Fibroblast of lung (primary cell): Measurements from ENCODE around the gene TNFAIP8L3. TPM values are rescaled to one million over a fixed set of nuclear protein-coding genes. Genes with fewer than 3 reads are reported as not detected.
"Not testable (repeated sequence)": the region's sequence is repeated elsewhere in the genome, so short reads cannot be mapped to it uniquely, and the experiment has no call there.

Experiments used
- DNase-seq, 2 donors: peaks; one replicate each; pipeline versions ENCODE4 v3.0.0 to v3.0.0-alpha.2; 2010; ENCODE audit warnings: low read depth in 2 of 2
- H2AFZ ChIP-seq: 2 replicates; pipeline ENCODE4 v1.5.1; 2012; ENCODE audit warnings: low read length, control low read depth, inconsistent platforms
- H3K27ac ChIP-seq: 2 replicates; pipeline ENCODE4 v1.5.1; 2011; ENCODE audit warnings: low read length, control low read depth; ENCODE audit not compliant: insufficient read depth
- H3K27me3 ChIP-seq: 2 replicates; pipeline ENCODE4 v1.5.1; 2011; ENCODE audit warnings: mild to moderate bottlenecking, low read length; ENCODE audit not compliant: control insufficient read depth, insufficient read depth
- H3K36me3 ChIP-seq: 2 replicates; pipeline ENCODE4 v1.5.1; 2011; ENCODE audit warnings: low read length; ENCODE audit not compliant: control insufficient read depth, insufficient read depth
- H3K4me1 ChIP-seq: 2 replicates; pipeline ENCODE4 v1.5.1; 2011; ENCODE audit warnings: low read length; ENCODE audit not compliant: control insufficient read depth, insufficient read depth; ENCODE audit errors: extremely low read depth
- H3K4me2 ChIP-seq: 2 replicates; pipeline ENCODE4 v1.5.1; 2011; ENCODE audit warnings: low read length, control low read depth; ENCODE audit not compliant: insufficient read depth; ENCODE audit errors: extremely low read depth
- H3K4me3 ChIP-seq, 4 experiments: fragments of 200-600 bp in 1 of 4; sonication (generic) in 1 of 4; replicated peaks in 1 of 4; 2 replicates each; pipeline ENCODE4 v1.5.1; 2011 to 2016; ENCODE audit warnings: low read length in 4 of 4, low read depth in 3 of 4, mild to moderate bottlenecking in 3 of 4, control low read depth in 2 of 4, inconsistent platforms in 1 of 4, mixed read lengths in 1 of 4; ENCODE audit not compliant: insufficient read depth in 1 of 4; ENCODE audit errors: control extremely low read depth in 1 of 4
- H3K79me2 ChIP-seq: 2 replicates; pipeline ENCODE4 v1.5.1; 2012; ENCODE audit warnings: mild to moderate bottlenecking, low read length, inconsistent platforms; ENCODE audit not compliant: control insufficient read depth, insufficient read depth
- H3K9ac ChIP-seq: 2 replicates; pipeline ENCODE4 v1.5.1; 2011; ENCODE audit warnings: mild to moderate bottlenecking, low read length, control low read depth; ENCODE audit not compliant: insufficient read depth
- H3K9me3 ChIP-seq: 2 replicates; pipeline ENCODE4 v1.5.1; 2012; ENCODE audit warnings: low read depth, low read length; ENCODE audit not compliant: control insufficient read depth, insufficient read depth
- H4K20me1 ChIP-seq: 2 replicates; pipeline ENCODE4 v1.5.1; 2011; ENCODE audit warnings: low read length; ENCODE audit not compliant: control insufficient read depth, insufficient read depth; ENCODE audit errors: extremely low read depth
- EZH2 ChIP-seq: IDR thresholded peaks from 2 replicates; pipeline ENCODE4 v1.5.1; 2012; ENCODE audit warnings: low read length, control low read depth, mild to moderate bottlenecking; ENCODE audit errors: missing control alignments
- polyA plus RNA-seq, 2 donors: library from polyadenylated mRNA; depleted of rRNA in 1 of 2; stranded (reverse) in 1 of 2; unstranded in 1 of 2; fragments of >200 nt; gene quantifications; 2 replicates each; pipeline ENCODE4 v1.2.1, GENCODE V29; 2011 to 2012; ENCODE audit warnings: missing spikeins in 1 of 2
- total RNA-seq: library from RNA; depleted of rRNA; stranded (reverse); fragments of >200 nt; gene quantifications from 2 replicates; pipeline ENCODE4 v1.2.1, GENCODE V29; 2014
- TF ChIP-seq, protein P1 (sequence below), 2 donors: IDR thresholded peaks in 1 of 2; conservative IDR thresholded peaks in 1 of 2; 1 replicate in 1 of 2; 2 replicates in 1 of 2; pipeline ENCODE4 v1.5.1; 2011 to 2012; ENCODE audit warnings: low read length in 2 of 2, control low read depth in 1 of 2, inconsistent platforms in 1 of 2, low read depth in 1 of 2, mild to moderate bottlenecking in 1 of 2

The TNFAIP8L3 gene
- total and polyA plus RNA-seq, 2 donors (not counting 1 experiment from before 2014, with no cell fraction given), result 0.57 to 10.7 TPM

DNA sequence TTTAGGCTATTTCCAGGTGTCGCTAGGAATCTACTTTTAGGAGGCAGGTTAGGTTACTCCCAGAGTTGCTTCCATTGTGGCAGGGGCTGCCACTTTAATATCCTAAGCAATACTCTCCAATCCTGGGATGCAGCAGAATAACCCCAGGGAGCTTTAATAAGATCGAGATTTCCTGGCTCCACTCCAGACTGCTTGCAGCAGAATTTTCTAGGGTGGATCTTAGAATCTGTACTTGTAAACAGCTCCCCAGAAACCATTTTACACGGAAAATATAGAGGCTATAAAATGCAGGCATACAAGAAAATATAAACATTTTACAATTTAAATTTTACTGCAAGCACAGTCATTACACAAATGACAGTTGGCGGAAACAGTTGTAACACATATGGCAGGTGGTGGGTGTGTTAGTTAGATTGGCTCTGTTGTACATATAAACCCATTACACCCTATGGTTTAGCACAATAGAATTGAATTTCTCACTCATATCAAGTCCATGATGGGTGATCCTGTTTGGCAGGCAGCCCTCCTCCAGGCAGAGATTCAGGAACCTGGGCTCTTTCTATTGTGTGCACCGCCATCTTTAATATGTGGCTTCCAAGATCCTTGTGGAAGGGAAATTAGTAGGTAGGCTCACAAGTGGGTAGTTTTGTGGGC, 35.0 kb upstream of the TNFAIP8L3 start:
- no peak for DNase-seq
- H3K4me3 ChIP-seq, result no peak overlapping the region
- no peak overlapping the region for H3K27ac ChIP-seq
- TF ChIP-seq EZH2, result no peak
- TF ChIP-seq, protein P1, sequence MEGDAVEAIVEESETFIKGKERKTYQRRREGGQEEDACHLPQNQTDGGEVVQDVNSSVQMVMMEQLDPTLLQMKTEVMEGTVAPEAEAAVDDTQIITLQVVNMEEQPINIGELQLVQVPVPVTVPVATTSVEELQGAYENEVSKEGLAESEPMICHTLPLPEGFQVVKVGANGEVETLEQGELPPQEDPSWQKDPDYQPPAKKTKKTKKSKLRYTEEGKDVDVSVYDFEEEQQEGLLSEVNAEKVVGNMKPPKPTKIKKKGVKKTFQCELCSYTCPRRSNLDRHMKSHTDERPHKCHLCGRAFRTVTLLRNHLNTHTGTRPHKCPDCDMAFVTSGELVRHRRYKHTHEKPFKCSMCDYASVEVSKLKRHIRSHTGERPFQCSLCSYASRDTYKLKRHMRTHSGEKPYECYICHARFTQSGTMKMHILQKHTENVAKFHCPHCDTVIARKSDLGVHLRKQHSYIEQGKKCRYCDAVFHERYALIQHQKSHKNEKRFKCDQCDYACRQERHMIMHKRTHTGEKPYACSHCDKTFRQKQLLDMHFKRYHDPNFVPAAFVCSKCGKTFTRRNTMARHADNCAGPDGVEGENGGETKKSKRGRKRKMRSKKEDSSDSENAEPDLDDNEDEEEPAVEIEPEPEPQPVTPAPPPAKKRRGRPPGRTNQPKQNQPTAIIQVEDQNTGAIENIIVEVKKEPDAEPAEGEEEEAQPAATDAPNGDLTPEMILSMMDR (conservative IDR thresholded peaks at IDR 0.05 in 1 of 2, IDR thresholded peaks at IDR 0.05 in 1 of 2; ENCODE audit: low read depth in 1 of 2, low read length in 2 of 2), result no peak
- no peak overlapping the region for H2AFZ ChIP-seq
- peaks cover 5% of the 10 kb centered on the region for H3K4me1 ChIP-seq
- H4K20me1 ChIP-seq, result no peaks in the 10 kb centered on the region
- H3K36me3 ChIP-seq, result no peaks in the 10 kb centered on the region
- no peaks in the 10 kb centered on the region for H3K79me2 ChIP-seq
- no peak overlapping the region for H3K4me2 ChIP-seq
- no peaks in the 10 kb centered on the region for H3K27me3 ChIP-seq
- H3K9me3 ChIP-seq, result no peaks in the 10 kb centered on the region
- no peak overlapping the region for H3K9ac ChIP-seq

DNA sequence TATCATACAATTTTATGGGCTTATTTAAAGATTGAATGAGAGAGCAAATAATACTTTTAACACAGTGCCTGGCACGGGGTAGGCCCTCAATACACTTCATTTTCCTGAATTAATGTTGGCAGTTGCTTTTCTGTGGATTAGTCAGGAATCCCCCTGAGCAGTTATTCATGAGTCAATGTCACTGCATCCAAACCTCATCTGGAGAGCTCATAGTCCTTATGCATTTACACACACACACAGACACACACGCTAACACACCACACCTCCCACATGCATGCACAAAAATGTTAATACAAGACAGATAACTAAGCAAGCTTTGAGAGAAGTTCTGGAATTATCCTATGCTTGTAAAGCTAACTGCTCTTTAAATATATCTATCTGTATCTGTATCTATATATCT, 34.0 kb upstream of the TNFAIP8L3 start:
- peak in 1 of 2 donors; percentile 56 for DNase-seq

DNA sequence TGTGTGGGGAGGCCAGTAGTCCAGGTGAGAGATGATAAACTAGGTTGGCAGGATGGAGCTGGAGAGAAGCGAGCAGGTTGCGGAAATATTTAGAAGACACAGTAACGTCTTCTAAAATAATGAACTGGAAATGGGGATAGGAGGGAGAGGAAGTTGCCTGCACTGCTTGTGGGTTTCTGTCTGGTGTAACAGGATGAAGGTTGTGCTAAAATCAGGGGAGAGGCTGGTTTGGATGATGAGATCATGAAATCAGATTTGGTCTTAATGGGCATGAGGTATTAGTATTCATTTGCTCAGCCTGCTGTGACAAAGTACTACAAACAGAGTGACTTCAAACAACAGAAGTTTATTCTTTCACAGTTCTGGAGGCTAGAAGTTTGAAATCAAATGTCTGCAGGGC, 32.1 kb upstream of the TNFAIP8L3 start:
- no peaks in the 10 kb centered on the region for H3K27me3 ChIP-seq
- no peak overlapping the region for H2AFZ ChIP-seq
- H3K27ac ChIP-seq, result no peak overlapping the region
- no peaks in the 10 kb centered on the region for H3K36me3 ChIP-seq
- no peak for DNase-seq
- H3K4me1 ChIP-seq, result no peaks in the 10 kb centered on the region
- H3K9ac ChIP-seq, result no peak overlapping the region
- H3K4me3 ChIP-seq, result no peak overlapping the region
- H3K9me3 ChIP-seq, result no peaks in the 10 kb centered on the region
- TF ChIP-seq EZH2, result no peak
- TF ChIP-seq, protein P1 (conservative IDR thresholded peaks at IDR 0.05 in 1 of 2, IDR thresholded peaks at IDR 0.05 in 1 of 2; ENCODE audit: low read depth in 1 of 2, low read length in 2 of 2), result no peak
- H3K79me2 ChIP-seq, result no peaks in the 10 kb centered on the region
- no peak overlapping the region for H3K4me2 ChIP-seq
- no peaks in the 10 kb centered on the region for H4K20me1 ChIP-seq

More for the DNA sequence above, 34.0 kb upstream of the TNFAIP8L3 start:
- Histone ChIP-seq H3K9me3 (no peaks in the 10 kb centered on the region), H2AFZ (no peak overlapping the region), H3K36me3 (no peaks in the 10 kb centered on the region), H3K27me3 (no peaks in the 10 kb centered on the region), H3K27ac (no peak overlapping the region), H3K79me2 (no peaks in the 10 kb centered on the region), H4K20me1 (no peaks in the 10 kb centered on the region), H3K9ac (no peak overlapping the region), H3K4me2 (no peak overlapping the region), H3K4me1 (peaks cover 5% of the 10 kb centered on the region), H3K4me3 (no peak overlapping the region)
- TF ChIP-seq, protein P1 (conservative IDR thresholded peaks at IDR 0.05 in 1 of 2, IDR thresholded peaks at IDR 0.05 in 1 of 2; ENCODE audit: low read depth in 1 of 2, low read length in 2 of 2), result no peak
- no peak for TF ChIP-seq EZH2

DNA sequence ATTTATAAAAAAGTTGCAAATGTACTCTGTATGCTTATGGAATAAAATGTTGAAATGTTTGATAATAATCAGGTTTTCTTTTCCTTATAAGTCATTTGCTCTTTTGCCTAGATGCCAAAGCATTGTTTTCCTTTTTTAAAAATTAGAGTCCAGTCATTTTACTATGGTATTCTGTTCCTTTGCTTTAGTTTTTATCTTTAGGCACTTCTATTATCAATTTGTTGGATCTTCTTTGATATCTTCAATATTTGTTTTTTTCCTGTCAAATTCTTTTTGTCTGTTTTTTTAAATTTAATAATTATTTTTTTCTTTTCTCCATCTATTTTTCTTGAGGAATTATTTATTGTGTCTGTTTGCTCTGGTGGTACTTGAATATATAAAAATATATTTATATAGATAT, 28.3 kb upstream of the TNFAIP8L3 start:
- not testable (repeated sequence) for H3K9me3 ChIP-seq, H3K36me3 ChIP-seq, H3K4me2 ChIP-seq, H3K4me3 ChIP-seq, H3K79me2 ChIP-seq, H3K4me1 ChIP-seq, DNase-seq, H3K27ac ChIP-seq, H4K20me1 ChIP-seq, H3K27me3 ChIP-seq, H3K9ac ChIP-seq, H2AFZ ChIP-seq
